Measurements from ENCODE around the gene TUBA3C.
"Not testable (repeated sequence)": the region's sequence is repeated elsewhere in the genome, so short reads cannot be mapped to it uniquely, and the experiment has no call there.

The TUBA3C gene

DNA sequence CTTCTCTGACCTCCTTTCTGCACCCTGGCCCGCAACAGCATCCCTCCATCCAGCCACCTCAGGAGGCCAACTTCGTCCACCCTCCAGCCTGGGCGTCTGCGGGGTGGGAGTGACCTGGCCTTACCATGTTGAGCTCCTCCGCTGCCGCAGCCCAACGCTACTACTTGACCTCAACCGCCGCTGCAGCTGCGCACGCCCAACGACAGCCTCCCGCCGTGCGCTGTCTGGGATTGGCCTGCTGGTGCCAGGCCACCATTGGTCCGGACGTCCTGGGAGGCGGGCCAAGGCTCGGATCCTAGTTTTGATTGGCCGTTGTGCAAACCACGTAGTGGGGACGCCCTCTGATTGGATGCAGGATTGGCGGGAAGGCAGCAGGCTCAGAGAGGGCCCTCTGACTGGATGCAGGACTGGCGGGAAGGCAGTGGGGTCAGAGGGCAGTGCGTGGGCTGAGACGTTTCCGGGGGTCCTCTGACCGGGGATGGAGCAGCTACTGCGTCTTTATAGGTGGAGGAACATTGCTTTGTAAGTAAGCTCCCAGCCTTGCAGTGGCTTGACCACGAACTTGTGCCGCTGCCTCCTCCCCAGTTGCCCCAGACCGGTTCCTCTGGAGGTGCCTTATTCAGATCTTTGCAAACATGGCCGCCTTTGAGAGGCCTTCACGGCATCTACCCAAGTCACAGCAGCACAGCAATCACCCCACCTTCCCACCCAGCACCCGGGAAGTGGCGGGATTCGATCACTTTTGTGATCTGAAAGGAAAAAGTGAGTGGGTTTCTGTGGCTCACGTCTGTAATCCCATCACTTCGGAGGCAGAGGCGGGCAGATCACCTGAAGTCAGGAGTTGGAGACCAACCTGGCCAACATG is at the start of gene TUBA3C:
TSS of gene TUBA3C (minus strand) at position 204 of the 865 bp plus-strand sequence. CDS start at position 127, 77 bp downstream.
- DNase-seq (ENCODE audit: low read depth, low spot score): no peak

DNA sequence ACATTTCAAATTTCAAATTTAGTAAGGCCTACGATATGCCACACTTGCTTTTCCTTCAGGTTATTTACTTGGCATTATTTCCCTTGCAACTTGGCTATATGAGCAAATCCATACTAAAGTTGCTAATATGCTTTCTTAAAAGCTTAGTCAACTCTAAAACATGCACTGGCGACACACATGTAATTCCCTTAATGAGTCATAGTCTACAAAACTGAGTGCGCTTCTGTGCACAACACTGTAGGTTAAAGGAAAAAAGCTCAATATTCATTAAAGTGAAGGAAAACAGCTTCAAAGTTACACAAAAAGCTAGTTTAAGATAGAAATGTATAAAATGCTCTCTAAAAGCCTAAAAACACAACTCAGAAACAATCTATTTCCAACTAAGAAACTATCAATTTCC is 25.8 kb upstream of the TUBA3C start:
- not testable (repeated sequence) for DNase-seq (ENCODE audit: low read depth, low spot score)

DNA sequence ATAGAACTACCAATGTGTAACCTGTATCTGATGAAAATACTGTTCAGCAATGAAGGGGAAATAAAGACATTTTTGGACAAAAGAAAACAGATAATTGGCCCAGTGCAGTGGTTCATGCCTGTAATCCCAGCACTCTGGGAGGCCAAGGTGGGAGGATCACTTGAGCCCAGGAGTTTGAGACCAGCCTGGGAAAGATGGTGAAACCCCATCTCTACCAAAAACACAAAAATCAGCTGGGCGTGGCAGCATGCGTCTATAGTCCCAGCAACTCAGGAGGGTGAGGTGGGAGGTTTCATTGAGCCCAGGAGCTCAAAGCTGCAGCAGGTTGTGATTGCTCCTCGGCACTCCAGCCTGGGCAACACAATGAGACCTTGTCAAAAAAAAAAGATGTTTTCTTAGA is 11.0 kb upstream of the TUBA3C start:
- DNase-seq (ENCODE audit: low read depth, low spot score): not testable (repeated sequence)

DNA sequence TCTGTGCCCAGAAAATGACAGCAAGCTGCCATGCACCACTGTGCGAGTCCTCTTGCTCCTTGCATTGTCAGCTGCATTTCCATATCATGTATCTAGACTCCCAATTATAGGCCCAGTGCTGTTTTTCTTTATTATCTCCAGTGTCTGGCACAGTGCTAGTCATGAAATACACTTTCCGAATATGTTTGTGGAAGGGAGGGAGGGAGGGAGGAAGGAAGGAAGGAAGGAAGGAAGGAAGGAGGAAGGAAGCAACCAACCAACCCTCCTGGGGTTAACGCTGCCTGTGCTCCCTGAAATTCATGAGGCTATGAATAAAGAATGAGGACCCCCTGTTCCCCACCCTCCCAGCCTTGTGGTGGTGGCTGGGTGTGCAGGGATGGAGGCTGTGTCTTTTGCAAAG is 8.3 kb upstream of the TUBA3C start:
- not testable (repeated sequence) for DNase-seq (ENCODE audit: low read depth, low spot score)

DNA sequence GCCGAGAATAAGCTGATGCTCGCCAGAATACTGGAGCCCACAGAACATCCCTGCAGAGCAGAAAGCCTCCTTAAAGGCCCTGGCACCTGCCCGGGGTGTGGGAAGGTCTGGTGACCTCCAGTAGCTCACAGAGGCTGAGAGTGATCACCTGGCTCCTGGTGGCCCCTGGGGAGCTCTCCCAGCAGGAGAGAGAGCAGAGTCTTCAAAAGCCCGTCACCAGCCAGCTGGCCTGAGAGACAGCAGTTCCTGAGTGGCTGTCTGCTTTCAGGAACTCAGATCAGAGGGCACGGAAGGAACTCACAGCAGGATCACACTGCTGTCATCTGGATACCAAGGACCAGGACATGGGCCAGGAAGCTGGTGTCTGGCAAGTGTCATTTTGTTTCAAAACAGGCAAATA is 7.7 kb upstream of the TUBA3C start:
- DNase-seq (ENCODE audit: low read depth, low spot score): not testable (repeated sequence)

DNA sequence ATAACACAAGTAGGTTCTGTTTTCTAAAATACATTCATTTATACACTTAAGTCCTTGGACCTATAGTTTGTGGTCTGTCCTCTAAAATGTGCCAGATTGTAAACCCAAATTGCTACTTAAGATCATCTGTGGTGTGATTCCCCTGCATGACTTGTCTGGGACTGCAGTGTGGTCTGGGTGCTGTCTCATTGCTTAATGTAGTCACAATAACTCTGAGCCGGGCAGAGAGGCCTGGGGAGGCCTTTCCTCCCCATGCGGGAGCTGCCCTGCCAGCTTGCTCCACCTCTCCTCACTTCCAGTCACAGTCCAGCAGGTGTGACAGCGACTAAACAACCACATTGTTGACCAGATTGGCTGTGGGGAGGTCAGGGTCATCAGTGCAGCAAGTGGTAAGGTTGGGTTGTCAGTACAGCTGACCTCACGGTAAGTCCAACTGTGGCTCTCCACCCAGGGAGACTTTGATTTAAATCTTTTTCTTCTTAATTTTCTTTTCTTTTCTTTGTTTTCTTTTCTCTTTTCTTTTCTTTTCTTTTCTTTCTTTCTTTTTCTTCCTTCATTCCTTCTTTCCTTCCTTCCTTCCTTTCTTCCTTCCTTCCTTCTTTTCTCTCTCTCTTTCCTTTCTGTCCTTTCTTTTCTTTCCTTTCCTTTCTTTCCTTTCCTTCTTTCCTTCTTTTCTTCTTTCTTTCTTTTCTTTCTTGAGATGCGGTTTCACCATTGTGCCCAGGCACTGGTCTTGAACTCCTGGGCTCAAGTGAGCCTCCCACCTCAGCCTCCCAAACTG is 4.4 kb upstream of the TUBA3C start:
- DNase-seq (ENCODE audit: low read depth, low spot score): no peak

DNA sequence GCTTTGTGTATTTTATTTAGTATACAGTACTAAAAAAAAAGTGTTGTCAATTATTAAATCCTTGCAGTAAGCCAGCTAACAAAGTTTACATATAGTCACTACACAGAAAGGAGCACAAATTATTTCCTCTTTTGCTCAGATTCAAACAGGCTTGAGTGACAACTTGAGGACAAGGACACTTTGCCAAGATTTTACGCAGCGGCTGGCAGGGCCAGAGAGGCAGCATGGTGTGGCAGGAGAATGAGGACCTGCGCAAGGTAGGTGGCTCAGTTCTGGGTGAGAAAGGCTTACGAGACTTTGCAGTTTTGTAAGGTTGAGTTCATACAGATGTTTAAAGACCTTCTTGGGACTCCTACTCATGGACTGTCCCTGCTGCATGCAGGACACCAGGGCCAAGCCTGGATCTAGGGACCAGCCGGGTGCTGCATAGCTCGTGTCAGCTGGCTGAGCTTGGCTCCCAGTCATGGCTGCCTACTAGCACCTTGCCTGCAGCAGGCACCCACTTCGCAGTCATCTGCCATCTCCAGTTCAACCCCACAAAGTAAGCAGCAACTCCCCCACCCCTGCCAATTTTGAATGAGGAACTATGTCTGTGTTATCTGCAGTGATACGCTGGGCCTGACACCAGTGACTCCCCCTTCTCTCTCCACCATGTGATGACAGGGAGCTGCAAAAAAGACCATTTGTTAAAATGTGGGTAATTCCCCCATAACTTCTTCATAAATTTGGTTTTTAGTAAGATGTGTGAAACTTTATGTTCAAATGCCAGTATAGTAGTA is 3.7 kb upstream of the TUBA3C start:
- DNase-seq (ENCODE audit: low read depth, low spot score): no peak

DNA sequence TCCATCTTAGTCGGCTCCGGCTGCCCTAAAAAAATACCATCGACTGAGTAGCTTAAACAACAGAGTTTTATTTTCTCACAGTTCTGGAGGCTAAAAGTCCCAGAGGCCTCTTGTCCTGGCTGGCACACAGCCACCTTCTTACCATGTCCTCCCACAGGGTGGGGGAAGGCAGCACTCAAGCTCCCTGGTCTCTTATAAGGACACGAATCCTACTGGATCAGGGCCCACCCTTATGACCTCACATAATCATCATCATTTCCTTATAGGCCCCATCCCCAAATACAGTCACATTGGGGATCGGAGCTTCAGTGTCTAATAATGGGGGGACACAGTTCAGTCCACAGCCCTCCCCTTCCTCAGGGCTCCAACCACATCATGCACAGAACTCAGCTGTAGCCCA is 2.6 kb upstream of the TUBA3C start:
- no peak for DNase-seq (ENCODE audit: low read depth, low spot score)

DNA sequence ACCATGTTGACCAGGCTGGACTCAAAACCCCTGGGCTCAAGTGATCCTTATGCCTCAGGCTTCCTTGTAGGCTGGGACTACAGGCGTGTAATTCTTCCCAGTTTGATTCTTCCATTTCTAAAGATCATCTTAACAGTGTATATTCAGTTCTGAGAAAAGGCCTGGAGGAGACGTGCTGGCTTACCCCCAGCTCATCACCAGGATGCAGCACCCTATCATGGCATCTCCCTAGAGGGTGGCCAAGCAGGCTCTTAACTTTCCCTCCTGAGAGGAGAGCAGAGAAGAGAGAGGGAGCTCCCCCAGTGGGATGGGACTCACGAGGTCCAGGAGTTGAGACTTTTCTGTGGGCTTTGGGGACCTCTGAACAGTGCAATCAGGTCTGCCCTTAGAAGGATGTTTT is 2.1 kb upstream of the TUBA3C start:
- no peak for DNase-seq (ENCODE audit: low read depth, low spot score)

DNA sequence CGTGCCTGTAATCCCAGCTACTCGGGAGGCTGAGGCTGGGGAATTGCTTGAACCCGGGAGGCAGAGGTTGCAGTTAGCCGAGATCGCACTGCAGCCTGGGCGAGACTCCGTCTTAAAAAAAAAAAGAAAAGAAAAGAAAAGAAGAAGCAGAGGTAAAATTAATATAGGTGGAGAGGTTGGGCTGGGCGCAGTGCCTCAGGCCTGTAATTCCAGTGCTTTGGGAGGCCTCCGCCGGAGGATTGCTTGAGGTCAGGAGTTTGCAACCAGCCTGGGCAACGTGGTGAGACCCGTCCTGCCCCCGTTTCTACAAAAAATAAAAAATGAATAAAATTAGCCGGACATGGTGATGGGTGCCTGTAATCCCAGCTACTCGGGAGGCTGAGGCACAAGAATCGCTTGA is 912 bp upstream of the TUBA3C start:
- DNase-seq (ENCODE audit: low read depth, low spot score): no peak

DNA sequence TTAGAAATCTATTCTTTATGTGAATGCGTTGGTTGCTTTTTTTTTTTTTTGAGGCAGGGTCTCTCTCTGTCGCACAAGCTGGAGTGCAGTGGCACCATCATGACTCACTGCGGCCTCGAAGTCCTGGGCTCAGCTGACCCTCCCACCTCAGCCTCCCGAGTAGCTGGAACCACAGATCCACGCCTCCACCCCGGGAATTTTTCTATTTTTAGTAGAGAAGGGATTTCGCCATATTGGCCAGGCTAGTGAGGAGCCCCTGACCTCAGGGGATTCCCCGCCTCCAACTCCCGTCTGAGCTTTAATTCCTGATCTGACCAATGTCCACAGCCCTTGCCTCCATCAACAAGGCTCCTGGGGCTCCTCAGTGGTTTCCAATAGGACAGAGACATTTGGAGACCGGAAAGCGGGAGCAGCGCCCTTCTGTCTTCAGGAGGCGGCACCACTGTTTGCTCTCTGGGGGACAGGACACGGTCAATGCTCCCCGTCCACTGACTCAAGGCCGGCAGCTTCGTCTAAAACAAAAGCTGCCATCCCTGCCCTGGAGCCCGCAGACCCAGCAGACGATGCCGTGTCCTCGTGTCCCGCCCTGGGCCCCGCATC is 503 bp downstream of the TUBA3C start:
- DNase-seq (ENCODE audit: low read depth, low spot score): no peak

DNA sequence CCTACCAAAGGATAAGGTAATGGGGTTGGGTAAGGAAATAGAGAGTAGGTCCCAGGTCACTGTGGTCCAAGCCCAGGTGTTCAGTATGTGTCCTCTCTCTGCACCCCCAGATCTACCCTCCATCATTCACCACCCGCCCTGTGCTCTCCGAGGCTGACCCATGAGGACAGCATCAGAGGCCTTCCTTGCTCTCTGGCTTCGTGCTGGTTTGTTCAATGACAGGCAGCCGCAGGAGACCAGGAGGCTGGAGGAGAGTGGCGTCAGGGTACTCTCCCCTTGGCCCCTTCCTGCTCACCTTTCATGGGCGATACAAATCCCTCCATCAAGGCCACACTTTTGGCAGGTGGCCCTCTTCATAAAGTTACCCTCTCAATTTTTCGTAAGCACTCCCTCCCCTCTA is 1.7 kb downstream of the TUBA3C start:
- DNase-seq (ENCODE audit: low read depth, low spot score): no peak

DNA sequence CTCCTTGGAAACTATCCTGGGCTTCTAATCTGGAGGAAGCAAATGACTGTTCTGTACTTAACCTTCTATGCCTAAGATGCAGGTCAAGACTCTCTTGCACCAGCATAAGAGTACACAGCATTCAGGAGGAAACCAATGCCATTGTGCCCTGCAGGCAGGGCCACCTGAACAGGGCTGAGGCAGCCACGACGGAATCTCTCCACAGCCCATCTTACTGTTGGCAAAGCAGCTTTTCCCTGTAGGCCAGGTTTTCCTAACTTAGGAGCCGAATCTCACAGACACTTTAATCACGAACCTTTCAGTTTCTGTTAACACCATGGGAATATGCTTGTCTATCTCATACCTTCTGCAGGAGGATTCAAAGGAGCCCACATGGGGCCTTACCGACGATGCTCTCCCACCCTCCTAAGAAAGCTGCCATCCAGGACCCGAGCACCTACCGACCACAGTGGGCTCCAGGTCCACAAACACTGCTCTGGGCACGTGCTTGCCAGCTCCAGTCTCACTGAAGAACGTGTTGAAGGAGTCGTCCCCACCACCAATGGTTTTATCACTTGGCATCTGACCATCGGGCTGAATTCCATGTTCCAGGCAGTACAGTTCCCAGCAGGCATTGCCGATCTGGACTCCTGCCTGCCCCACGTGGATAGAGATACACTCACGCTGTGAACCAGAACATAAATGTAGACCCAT is 2.6 kb downstream of the TUBA3C start:
- no peak for DNase-seq (ENCODE audit: low read depth, low spot score)

DNA sequence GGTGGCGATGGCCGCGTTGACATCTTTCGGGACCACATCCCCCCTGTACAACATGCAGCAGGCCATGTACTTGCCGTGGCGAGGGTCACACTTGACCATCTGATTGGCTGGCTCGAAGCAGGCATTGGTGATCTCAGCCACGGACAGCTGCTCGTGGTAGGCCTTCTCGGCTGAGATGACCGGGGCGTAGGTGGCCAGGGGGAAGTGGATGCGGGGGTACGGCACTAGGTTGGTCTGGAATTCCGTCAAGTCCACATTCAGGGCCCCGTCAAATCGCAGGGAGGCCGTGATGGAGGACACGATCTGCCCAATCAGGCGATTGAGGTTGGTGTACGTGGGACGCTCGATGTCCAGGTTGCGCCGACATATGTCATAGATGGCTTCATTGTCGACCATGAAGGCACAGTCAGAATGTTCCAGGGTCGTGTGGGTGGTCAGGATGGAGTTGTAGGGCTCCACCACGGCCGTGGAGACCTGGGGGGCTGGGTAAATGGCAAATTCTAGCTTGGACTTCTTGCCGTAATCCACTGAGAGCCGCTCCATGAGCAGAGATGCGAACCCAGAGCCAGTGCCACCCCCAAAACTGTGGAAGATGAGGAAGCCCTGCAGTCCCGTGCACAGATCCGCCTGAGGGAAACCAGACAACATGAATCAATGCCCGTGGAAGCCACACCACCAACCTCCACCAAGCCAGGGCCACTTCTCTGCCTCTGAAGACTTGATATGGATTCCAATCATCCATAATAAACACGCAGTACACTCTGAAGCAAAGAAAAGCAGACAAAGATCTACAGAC is 4.4 kb downstream of the TUBA3C start:
- not testable (repeated sequence) for DNase-seq (ENCODE audit: low read depth, low spot score)

DNA sequence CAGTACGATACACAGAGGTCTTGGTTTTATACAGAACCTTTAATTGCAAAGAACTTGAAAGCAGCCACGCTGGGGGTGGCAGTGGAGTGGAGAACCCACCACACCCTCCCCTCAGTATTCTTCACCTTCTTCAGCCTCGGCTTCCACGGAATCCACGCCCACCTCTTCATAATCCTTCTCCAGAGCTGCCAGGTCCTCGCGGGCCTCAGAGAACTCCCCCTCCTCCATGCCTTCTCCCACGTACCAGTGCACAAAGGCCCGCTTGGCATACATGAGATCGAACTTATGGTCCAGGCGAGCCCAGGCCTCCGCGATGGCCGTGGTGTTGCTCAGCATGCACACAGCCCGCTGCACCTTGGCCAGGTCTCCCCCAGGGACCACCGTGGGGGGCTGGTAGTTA is 7.9 kb downstream of the TUBA3C start:
- DNase-seq (ENCODE audit: low read depth, low spot score): no peak

DNA sequence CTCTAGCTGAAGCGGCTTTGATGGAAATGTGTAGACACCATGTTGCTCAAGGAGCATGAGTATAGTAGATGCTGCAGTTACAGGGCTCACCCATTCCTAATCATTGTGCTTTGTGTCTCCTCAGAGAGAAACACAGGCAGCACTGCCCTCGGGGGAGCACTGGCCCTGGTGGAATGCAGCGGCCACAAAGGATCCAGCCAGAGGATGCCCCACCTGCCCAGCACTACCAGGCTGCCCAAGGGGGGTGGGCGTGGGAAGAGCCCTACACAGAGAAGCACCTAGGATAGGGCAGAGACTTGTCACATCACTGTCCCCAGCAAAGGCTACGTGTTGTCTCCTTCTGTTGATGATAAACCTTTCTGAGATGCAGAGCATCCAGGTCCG is 9.0 kb downstream of the TUBA3C start:
- DNase-seq (ENCODE audit: low read depth, low spot score): no peak

DNA sequence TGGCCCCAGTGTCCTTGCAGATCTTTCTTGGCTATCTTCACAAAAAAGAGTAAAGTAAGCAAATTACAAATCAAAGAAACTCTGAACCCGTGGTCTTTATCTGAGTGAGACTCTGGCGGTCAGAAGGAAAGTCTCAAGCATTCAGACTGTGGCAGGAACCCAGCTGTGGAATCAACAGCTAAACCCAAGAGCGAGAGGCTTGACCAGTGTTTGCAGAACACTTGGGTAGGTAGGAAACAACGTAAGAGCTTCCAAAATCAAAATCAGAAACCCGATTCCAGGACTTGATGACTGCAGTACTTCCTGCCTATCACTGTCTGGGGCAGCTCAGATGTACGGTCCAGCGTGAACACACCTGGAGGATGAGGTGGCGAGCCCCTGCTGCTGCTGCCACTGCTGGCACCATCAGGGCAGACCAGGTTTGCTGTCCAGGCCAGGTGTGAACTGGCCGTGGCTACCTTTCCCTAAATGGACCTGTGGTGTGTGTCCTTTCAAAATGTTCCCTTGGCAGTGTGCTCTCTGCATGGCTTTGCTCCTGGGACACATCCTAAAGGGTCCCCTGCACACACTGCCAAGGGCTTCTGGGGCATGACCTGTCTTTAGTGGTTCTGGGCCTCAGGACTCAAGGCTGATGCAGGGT is 9.5 kb downstream of the TUBA3C start:
- DNase-seq (ENCODE audit: low read depth, low spot score): no peak

DNA sequence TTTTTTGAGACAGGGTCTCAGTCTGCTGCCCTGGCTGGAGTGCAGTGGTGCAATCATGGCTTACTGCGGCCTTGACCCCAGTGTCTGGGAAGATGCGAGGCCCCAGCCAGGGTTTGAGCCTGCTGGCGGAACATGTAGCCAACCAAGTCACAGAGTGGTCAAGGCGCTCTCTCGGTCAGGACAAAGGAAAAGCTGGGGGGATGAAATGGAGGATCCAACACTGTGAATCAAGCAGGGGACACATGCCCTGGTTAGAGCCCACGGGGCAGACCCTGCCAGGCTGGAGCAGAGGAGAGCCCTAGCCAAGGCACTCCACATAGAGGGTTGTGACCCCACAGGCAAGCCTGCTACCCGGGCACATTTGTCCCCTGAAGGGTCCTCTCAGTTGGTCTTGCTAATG is 10.1 kb downstream of the TUBA3C start:
- no peak for DNase-seq (ENCODE audit: low read depth, low spot score)

DNA sequence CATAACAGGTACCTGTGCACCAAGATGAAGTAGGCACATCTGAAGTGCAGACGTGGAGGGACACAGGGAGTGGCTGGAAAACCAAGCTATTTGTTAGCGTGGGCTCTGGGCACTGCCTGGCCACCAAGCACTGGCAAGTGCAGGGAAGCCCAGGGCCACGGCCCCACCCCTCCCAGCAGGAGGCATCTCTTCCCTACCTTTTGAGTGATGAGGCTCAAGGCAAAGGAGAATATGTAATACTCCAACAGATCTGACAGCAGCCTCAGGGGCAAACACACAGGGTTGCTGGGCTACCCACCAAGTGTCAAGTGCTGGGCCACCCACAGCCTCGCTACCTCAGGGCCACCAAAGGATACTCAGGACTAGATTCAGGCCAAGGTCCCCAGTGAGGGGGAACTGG is 11.6 kb downstream of the TUBA3C start:
- no peak for DNase-seq (ENCODE audit: low read depth, low spot score)

DNA sequence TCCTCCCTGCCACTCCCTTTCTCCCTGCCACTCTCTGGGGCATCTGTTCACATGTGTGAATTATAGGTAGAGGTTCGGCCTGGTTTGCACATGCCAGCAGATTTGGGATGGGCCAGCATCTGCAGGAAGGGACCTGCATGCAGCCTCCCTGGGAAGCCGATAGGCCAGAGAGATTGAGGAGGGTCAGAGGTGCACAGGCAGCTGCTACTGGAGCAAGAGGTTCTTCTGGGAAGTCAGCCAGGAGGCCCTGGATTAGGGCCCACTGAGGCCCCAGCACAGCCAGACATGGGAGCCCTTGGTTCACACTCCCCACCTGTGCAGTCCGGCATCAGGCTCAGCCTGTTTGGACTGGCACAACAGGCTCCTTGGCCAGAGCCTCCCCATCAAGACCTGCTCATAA is 12.1 kb downstream of the TUBA3C start:
- DNase-seq (ENCODE audit: low read depth, low spot score): no peak

Measured in ELF-1 (cell line).